Omental fat pad (tissue), 4 donors: ENCODE data around the gene ITGAX. TPM values are rescaled to one million over a fixed set of nuclear protein-coding genes. Genes with fewer than 3 reads are reported as not detected.
"Not testable (repeated sequence)": the region's sequence is repeated elsewhere in the genome, so short reads cannot be mapped to it uniquely, and the experiment has no call there.

ENCODE experiments used
- ATAC-seq: fragments of 150-250 bp; one replicate; pipeline ENCODE4 v1.9.1; 2016; ENCODE audit warnings: mild to moderate bottlenecking, moderate library complexity; ENCODE audit not compliant: low FRiP score
- DNase-seq: peaks from one replicate; pipeline ENCODE4 v3.0.0-alpha.2; 2019; ENCODE audit warnings: low spot score
- CTCF ChIP-seq, 3 donors: fragments of 450-650 bp; IDR thresholded peaks; one replicate each; pipeline ENCODE4 v1.5.1; 2016 to 2017; ENCODE audit warnings: antibody characterized with exemption in 3 of 3, mild to moderate bottlenecking in 3 of 3, moderate library complexity in 2 of 3
- total RNA-seq, 4 donors: library from RNA; depleted of rRNA; stranded (reverse); fragments of >200 nt; gene quantifications; one replicate each; pipeline ENCODE4 v1.1.0, GENCODE V29; 2016

The ITGAX gene
- 100 to 1,000 TPM in 1 of 4 donors, 10 to 100 TPM in 3; 11.7 to 161 (median 27.0) TPM for total RNA-seq

- ATAC-seq (no peak), DNase-seq (no peak)
- TF ChIP-seq CTCF (IDR thresholded peaks at IDR 0.05): no peak
These were observed at the start of gene ITGAX for GRCh38 chr16:31354394-31355291. Gene ITGAX (plus strand): TSS chr16:31355176. CDS start chr16:31355255, 79 bp downstream.

GRCh38 chr16:31305219-31305618, 49.8 kb upstream of the ITGAX start:
- no peak for DNase-seq
- ATAC-seq: no peak
- no peak for TF ChIP-seq CTCF (IDR thresholded peaks at IDR 0.05)

- ATAC-seq, DNase-seq: not testable (repeated sequence)
These were observed 46.6 kb upstream of the ITGAX start for GRCh38 chr16:31308381-31308780.

GRCh38 chr16:31322500-31322899, 32.5 kb upstream of the ITGAX start:
- ATAC-seq (no peak), DNase-seq (no peak)
- TF ChIP-seq CTCF (IDR thresholded peaks at IDR 0.05): no peak

- no peak for DNase-seq
- no peak for TF ChIP-seq CTCF (IDR thresholded peaks at IDR 0.05)
- no peak for ATAC-seq
These were observed 30.9 kb upstream of the ITGAX start for GRCh38 chr16:31323959-31324629.

- ATAC-seq (no peak), DNase-seq (no peak)
- TF ChIP-seq CTCF (IDR thresholded peaks at IDR 0.05): no peak
These were observed 29.8 kb upstream of the ITGAX start for GRCh38 chr16:31325171-31325570.

GRCh38 chr16:31327646-31328225, 27.2 kb upstream of the ITGAX start:
- DNase-seq (no peak), ATAC-seq (no peak)
- TF ChIP-seq CTCF (IDR thresholded peaks at IDR 0.05): no peak
